H1 (cell line): ENCODE data around the gene TXK. TPM values are rescaled to one million over a fixed set of nuclear protein-coding genes. Genes with fewer than 3 reads are reported as not detected.

ENCODE experiments used
- EZH2 ChIP-seq: fragments of 200-600 bp; sonication (generic); IDR thresholded peaks from 2 replicates; pipeline ENCODE4 v1.7.1; 2012; ENCODE audit warnings: low read depth, mild to moderate bottlenecking, moderate library complexity, low read length, inconsistent platforms; ENCODE audit not compliant: severe bottlenecking
- GABPA ChIP-seq: IDR thresholded peaks from 2 replicates; pipeline ENCODE4 v1.6.1; 2011; ENCODE audit warnings: mild to moderate bottlenecking, low read length, moderate library complexity, borderline replicate concordance; ENCODE audit not compliant: insufficient read depth
- GTF2F1 ChIP-seq: IDR thresholded peaks from 2 replicates; pipeline ENCODE4 v1.6.1; 2012; ENCODE audit warnings: low read depth, low read length, improper control_type of control experiment, borderline replicate concordance
- KDM5A ChIP-seq: fragments of 200-600 bp; IDR thresholded peaks from 2 replicates; pipeline ENCODE4 v1.7.1; 2012; ENCODE audit warnings: mild to moderate bottlenecking, low read length, inconsistent platforms, mixed read lengths
- RXRA ChIP-seq: IDR thresholded peaks from 2 replicates; pipeline ENCODE4 v1.6.1; 2011; ENCODE audit warnings: low read depth, mild to moderate bottlenecking, low read length, moderate library complexity; ENCODE audit not compliant: insufficient read depth
- SP4 ChIP-seq: IDR thresholded peaks from 2 replicates; pipeline ENCODE4 v1.6.1; 2012; ENCODE audit warnings: low read length, inconsistent platforms
- polyA plus RNA-seq, 7 experiments: library from polyadenylated mRNA; depleted of rRNA in 3 of 7; stranded (reverse) in 5 of 7; unstranded in 2 of 7; fragments of >200 nt in 5 of 7; fragments of 200-250 nt in 2 of 7; gene quantifications; 1 replicate in 5 of 7; 2 replicates in 1 of 7; 4 replicates in 1 of 7; pipeline versions ENCODE4 v1.2.1 to v1.2.3, GENCODE V29; 2011 to 2013; ENCODE audit warnings: missing spikeins in 2 of 7, mixed read lengths in 2 of 7
- total RNA-seq: library from RNA; stranded (reverse); fragmentation: NEBNext Ultra II Directional; extraction: Animal tissue kit (Norgen Biotek cat#: 25700); gene quantifications from 2 replicates; pipeline ENCODE4 v1.2.1, GENCODE V29; 2021
- TF ChIP-seq, protein P1 (sequence below), 3 experiments: IDR thresholded peaks; 1 replicate in 2 of 3; 2 replicates in 1 of 3; pipeline versions ENCODE4 v1.5.1 to v1.6.1; 2011; ENCODE audit warnings: low read length in 3 of 3, mild to moderate bottlenecking in 3 of 3, inconsistent platforms in 2 of 3, low read depth in 1 of 3, moderate library complexity in 1 of 3; ENCODE audit not compliant: insufficient read depth in 1 of 3; ENCODE audit errors: control extremely low read depth in 1 of 3
- TF ChIP-seq, protein P2 (sequence below): IDR thresholded peaks from 2 replicates; pipeline ENCODE4 v1.6.1; 2012; ENCODE audit warnings: inconsistent platforms

Gene TXK
- total and polyA plus RNA-seq, 2 of the 8 experiments (the other 6 are each of a cell fraction or from before 2014, with no cell fraction given) = not detected

DNA sequence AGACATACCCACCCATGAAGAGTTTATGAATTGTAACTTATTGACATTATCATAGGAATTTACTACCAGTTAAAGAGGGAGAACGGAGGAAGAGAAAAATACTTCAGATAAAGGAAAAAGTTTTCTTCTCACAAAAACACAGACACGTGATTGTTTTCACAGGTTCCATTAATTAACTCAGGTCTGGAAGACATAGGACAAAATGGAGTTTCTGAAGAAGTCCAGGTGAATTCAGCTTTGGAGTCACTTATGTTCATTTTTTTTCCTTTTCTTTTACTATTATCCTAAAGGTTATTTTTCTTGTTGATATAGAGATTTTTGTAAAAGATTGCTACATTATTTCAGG, 97.0 kb downstream of the TXK start (continued):
- TF ChIP-seq, protein P1, sequence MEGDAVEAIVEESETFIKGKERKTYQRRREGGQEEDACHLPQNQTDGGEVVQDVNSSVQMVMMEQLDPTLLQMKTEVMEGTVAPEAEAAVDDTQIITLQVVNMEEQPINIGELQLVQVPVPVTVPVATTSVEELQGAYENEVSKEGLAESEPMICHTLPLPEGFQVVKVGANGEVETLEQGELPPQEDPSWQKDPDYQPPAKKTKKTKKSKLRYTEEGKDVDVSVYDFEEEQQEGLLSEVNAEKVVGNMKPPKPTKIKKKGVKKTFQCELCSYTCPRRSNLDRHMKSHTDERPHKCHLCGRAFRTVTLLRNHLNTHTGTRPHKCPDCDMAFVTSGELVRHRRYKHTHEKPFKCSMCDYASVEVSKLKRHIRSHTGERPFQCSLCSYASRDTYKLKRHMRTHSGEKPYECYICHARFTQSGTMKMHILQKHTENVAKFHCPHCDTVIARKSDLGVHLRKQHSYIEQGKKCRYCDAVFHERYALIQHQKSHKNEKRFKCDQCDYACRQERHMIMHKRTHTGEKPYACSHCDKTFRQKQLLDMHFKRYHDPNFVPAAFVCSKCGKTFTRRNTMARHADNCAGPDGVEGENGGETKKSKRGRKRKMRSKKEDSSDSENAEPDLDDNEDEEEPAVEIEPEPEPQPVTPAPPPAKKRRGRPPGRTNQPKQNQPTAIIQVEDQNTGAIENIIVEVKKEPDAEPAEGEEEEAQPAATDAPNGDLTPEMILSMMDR (IDR thresholded peaks at IDR 0.05; ENCODE audit: control extremely low read depth in 1 of 3, insufficient read depth in 1 of 3, low read depth in 1 of 3, low read length in 3 of 3) = no peak
- no peak for TF ChIP-seq KDM5A
- no peak for TF ChIP-seq SP4
- TF ChIP-seq GTF2F1 = no peak
- TF ChIP-seq EZH2 = no peak
- TF ChIP-seq RXRA = no peak
- TF ChIP-seq, protein P2, sequence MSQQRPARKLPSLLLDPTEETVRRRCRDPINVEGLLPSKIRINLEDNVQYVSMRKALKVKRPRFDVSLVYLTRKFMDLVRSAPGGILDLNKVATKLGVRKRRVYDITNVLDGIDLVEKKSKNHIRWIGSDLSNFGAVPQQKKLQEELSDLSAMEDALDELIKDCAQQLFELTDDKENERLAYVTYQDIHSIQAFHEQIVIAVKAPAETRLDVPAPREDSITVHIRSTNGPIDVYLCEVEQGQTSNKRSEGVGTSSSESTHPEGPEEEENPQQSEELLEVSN = no peak
- TF ChIP-seq GABPA = no peak
